ENCODE measurements around the gene FEV.
A peak's percentile ranks its signal among the peaks of the same experiment; 100 is the strongest.

FEV gene

GRCh38 chr2:219022616-219023015 lies 37.6 kb upstream of the FEV start:
- no peak for TF ChIP-seq GATA1 (IDR thresholded peaks at IDR 0.05; ENCODE audit: low read depth, low read length)
- TF ChIP-seq POLR2A (IDR thresholded peaks at IDR 0.05; ENCODE audit: low read length): no peak
- DNase-seq: no peak

- no peak for DNase-seq
- no peak for TF ChIP-seq POLR2A (IDR thresholded peaks at IDR 0.05; ENCODE audit: low read length)
- TF ChIP-seq GATA1 (IDR thresholded peaks at IDR 0.05; ENCODE audit: low read depth, low read length): no peak
These were observed 37.1 kb upstream of the FEV start for GRCh38 chr2:219022041-219022440.

GRCh38 chr2:219021591-219021990 lies 36.6 kb upstream of the FEV start:
- TF ChIP-seq GATA1 (IDR thresholded peaks at IDR 0.05; ENCODE audit: low read depth, low read length) (no peak), POLR2A (IDR thresholded peaks at IDR 0.05; ENCODE audit: low read length) (no peak)
- DNase-seq: no peak

- TF ChIP-seq GATA1 (IDR thresholded peaks at IDR 0.05; ENCODE audit: low read depth, low read length) (no peak), POLR2A (IDR thresholded peaks at IDR 0.05; ENCODE audit: low read length) (no peak)
- DNase-seq: no peak
These were observed 35.8 kb upstream of the FEV start for GRCh38 chr2:219020604-219021365.

- TF ChIP-seq POLR2A (IDR thresholded peaks at IDR 0.05; ENCODE audit: low read length) (no peak), GATA1 (IDR thresholded peaks at IDR 0.05; ENCODE audit: low read depth, low read length) (no peak)
- DNase-seq: no peak
These were observed 34.5 kb upstream of the FEV start for GRCh38 chr2:219019436-219019835.

GRCh38 chr2:219018726-219019125 lies 33.7 kb upstream of the FEV start:
- no peak for DNase-seq
- TF ChIP-seq GATA1 (IDR thresholded peaks at IDR 0.05; ENCODE audit: low read depth, low read length): no peak
- no peak for TF ChIP-seq POLR2A (IDR thresholded peaks at IDR 0.05; ENCODE audit: low read length)

GRCh38 chr2:219018286-219018685 lies 33.3 kb upstream of the FEV start:
- TF ChIP-seq POLR2A (IDR thresholded peaks at IDR 0.05; ENCODE audit: low read length) (no peak), GATA1 (IDR thresholded peaks at IDR 0.05; ENCODE audit: low read depth, low read length) (no peak)
- no peak for DNase-seq

- TF ChIP-seq GATA1 (IDR thresholded peaks at IDR 0.05; ENCODE audit: low read depth, low read length) (no peak), POLR2A (IDR thresholded peaks at IDR 0.05; ENCODE audit: low read length) (no peak)
These were observed 32.4 kb upstream of the FEV start for GRCh38 chr2:219017201-219017931.

GRCh38 chr2:219016721-219017120 lies 31.7 kb upstream of the FEV start:
- TF ChIP-seq GATA1 (IDR thresholded peaks at IDR 0.05; ENCODE audit: low read depth, low read length): no peak
- TF ChIP-seq POLR2A (IDR thresholded peaks at IDR 0.05; ENCODE audit: low read length): no peak
- no peak for DNase-seq

More at GRCh38 chr2:219017201-219017931, 32.4 kb upstream of the FEV start:
- DNase-seq: no peak

GRCh38 chr2:219010873-219011272 lies 25.9 kb upstream of the FEV start:
- TF ChIP-seq GATA1 (IDR thresholded peaks at IDR 0.05; ENCODE audit: low read depth, low read length) (no peak), POLR2A (IDR thresholded peaks at IDR 0.05; ENCODE audit: low read length) (no peak)
- DNase-seq: no peak

GRCh38 chr2:219010162-219010756 lies 25.3 kb upstream of the FEV start:
- no peak for TF ChIP-seq POLR2A (IDR thresholded peaks at IDR 0.05; ENCODE audit: low read length)
- no peak for TF ChIP-seq GATA1 (IDR thresholded peaks at IDR 0.05; ENCODE audit: low read depth, low read length)
- DNase-seq: peak in 1 of 2 experiments; percentile 21

GRCh38 chr2:219009294-219009693 lies 24.3 kb upstream of the FEV start:
- DNase-seq: no peak
- TF ChIP-seq GATA1 (IDR thresholded peaks at IDR 0.05; ENCODE audit: low read depth, low read length) (no peak), POLR2A (IDR thresholded peaks at IDR 0.05; ENCODE audit: low read length) (no peak)

- no peak for DNase-seq
- no peak for TF ChIP-seq POLR2A (IDR thresholded peaks at IDR 0.05; ENCODE audit: low read length)
- no peak for TF ChIP-seq GATA1 (IDR thresholded peaks at IDR 0.05; ENCODE audit: low read depth, low read length)
These were observed 19.0 kb upstream of the FEV start for GRCh38 chr2:219003979-219004378.

GRCh38 chr2:219003267-219003634 lies 18.3 kb upstream of the FEV start:
- DNase-seq: no peak
- TF ChIP-seq GATA1 (IDR thresholded peaks at IDR 0.05; ENCODE audit: low read depth, low read length) (no peak), POLR2A (IDR thresholded peaks at IDR 0.05; ENCODE audit: low read length) (no peak)

Measured in erythroblast (primary cell).